Measurements from ENCODE around the gene SPATA12. TPM values are rescaled to one million over a fixed set of nuclear protein-coding genes. Genes with fewer than 3 reads are reported as not detected.

Gene SPATA12
- total RNA-seq: not detected

GRCh38 chr3:57060089-57060821 is at the start of gene SPATA12:
Gene SPATA12, plus strand, starts transcription at chr3:57060664. Its CDS starts 13,031 bp downstream, at chr3:57073695.
- intact Hi-C loops (cut with micrococcal nuclease): no loop called here
- H3K36me3 Mint-ChIP-seq (ENCODE audit: low read depth): no peaks in the 10 kb centered on the region
- peaks cover 3% of the 10 kb centered on the region for H3K4me1 Mint-ChIP-seq (ENCODE audit: low read depth)
- peak; percentile 17 for DNase-seq
- POLR2A ChIA-PET: interaction anchor here (1.1 kb wide), 1 partner anchor 65 kb away, joined by 3 read pairs; no protein-coding TSS in a partner anchor
- CTCF ChIA-PET: no interaction called here
- H3K27ac Mint-ChIP-seq: no peak within 1 kb of the TSS
- TF ChIP-seq CTCF (IDR thresholded peaks at IDR 0.05): no peak
- no peaks in the 10 kb centered on the region for H3K9me3 Mint-ChIP-seq
- no peak within 1 kb of the TSS for H3K4me3 Mint-ChIP-seq
- ATAC-seq: peak; percentile 20
- peaks cover 8% of the 10 kb centered on the region for H3K27me3 Mint-ChIP-seq

GRCh38 chr3:57011022-57011421 is 49.4 kb upstream of the SPATA12 start:
- CTCF ChIA-PET: no interaction called here

GRCh38 chr3:57012847-57013246 is 47.6 kb upstream of the SPATA12 start:
- H3K27ac Mint-ChIP-seq: no peak overlapping the region
- no peak overlapping the region for H3K4me3 Mint-ChIP-seq
- ChIA-PET CTCF (interaction anchor here (1.3 kb wide), 1 partner anchor 17 kb away, joined by 5 read pairs; no protein-coding TSS in a partner anchor), POLR2A (no interaction called here)
- intact Hi-C loops (cut with micrococcal nuclease): no loop called here
- H3K27me3 Mint-ChIP-seq: peaks cover 4% of the 10 kb centered on the region
- no peak for DNase-seq
- TF ChIP-seq CTCF (IDR thresholded peaks at IDR 0.05): no peak
- H3K9me3 Mint-ChIP-seq: no peaks in the 10 kb centered on the region
- ATAC-seq: no peak
- H3K4me1 Mint-ChIP-seq (ENCODE audit: low read depth): peaks cover under 1% of the 10 kb centered on the region
- no peaks in the 10 kb centered on the region for H3K36me3 Mint-ChIP-seq (ENCODE audit: low read depth)

More at GRCh38 chr3:57011022-57011421, 49.4 kb upstream of the SPATA12 start:
- H3K27me3 Mint-ChIP-seq: peaks cover 4% of the 10 kb centered on the region
- no peak for ATAC-seq
- H3K4me1 Mint-ChIP-seq (ENCODE audit: low read depth): peaks cover 8% of the 10 kb centered on the region
- TF ChIP-seq CTCF (IDR thresholded peaks at IDR 0.05): no peak
- intact Hi-C loops (cut with micrococcal nuclease): no loop called here
- POLR2A ChIA-PET: no interaction called here
- H3K4me3 Mint-ChIP-seq: no peak overlapping the region
- no peaks in the 10 kb centered on the region for H3K9me3 Mint-ChIP-seq
- DNase-seq: no peak
- no peaks in the 10 kb centered on the region for H3K36me3 Mint-ChIP-seq (ENCODE audit: low read depth)
- H3K27ac Mint-ChIP-seq: no peak overlapping the region

- no peak overlapping the region for H3K4me3 Mint-ChIP-seq
- H3K36me3 Mint-ChIP-seq (ENCODE audit: low read depth): no peaks in the 10 kb centered on the region
- ChIA-PET POLR2A (interaction anchor here (0.5 kb wide), 1 partner anchor 978 kb away, joined by 3 read pairs; no protein-coding TSS in a partner anchor), CTCF (no interaction called here)
- intact Hi-C loops (cut with micrococcal nuclease): no loop called here
- DNase-seq (no peak), ATAC-seq (no peak)
- no peaks in the 10 kb centered on the region for H3K9me3 Mint-ChIP-seq
- peaks cover 4% of the 10 kb centered on the region for H3K27me3 Mint-ChIP-seq
- no peak for TF ChIP-seq CTCF (IDR thresholded peaks at IDR 0.05)
- H3K27ac Mint-ChIP-seq: no peak overlapping the region
- no peaks in the 10 kb centered on the region for H3K4me1 Mint-ChIP-seq (ENCODE audit: low read depth)
Measured at GRCh38 chr3:57015350-57015729, 45.1 kb upstream of the SPATA12 start.

GRCh38 chr3:57015912-57016311 is 44.6 kb upstream of the SPATA12 start:
- ChIA-PET CTCF (no interaction called here), POLR2A (no interaction called here)
- Mint-ChIP-seq H3K4me1 (ENCODE audit: low read depth) (no peaks in the 10 kb centered on the region), H3K36me3 (ENCODE audit: low read depth) (no peaks in the 10 kb centered on the region), H3K4me3 (no peak overlapping the region), H3K27ac (no peak overlapping the region), H3K9me3 (no peaks in the 10 kb centered on the region), H3K27me3 (peaks cover 4% of the 10 kb centered on the region)
- ATAC-seq (no peak), DNase-seq (no peak)
- intact Hi-C loops (cut with micrococcal nuclease): no loop called here
- TF ChIP-seq CTCF (IDR thresholded peaks at IDR 0.05): no peak

All from activated CD8-positive, alpha-beta T cell treated with anti-CD3 and anti-CD28 coated beads for 36 hours (primary cell).